Measurements from ENCODE around the gene IPP.

- TF ChIP-seq POLR2A (IDR thresholded peaks at IDR 0.05) (no peak), CTCF (IDR thresholded peaks at IDR 0.05) (no peak)
Measured at GRCh38 chr1:45793942-45794604, 43.6 kb upstream of the IPP start.
